ENCODE measurements around the gene ELMO3. TPM values are rescaled to one million over a fixed set of nuclear protein-coding genes. Genes with fewer than 3 reads are reported as not detected.
A peak's percentile ranks its signal among the peaks of the same experiment; 100 is the strongest.

Gene ELMO3
- total RNA-seq, 1 experiment from 2014 or later: 8.6 TPM

DNA sequence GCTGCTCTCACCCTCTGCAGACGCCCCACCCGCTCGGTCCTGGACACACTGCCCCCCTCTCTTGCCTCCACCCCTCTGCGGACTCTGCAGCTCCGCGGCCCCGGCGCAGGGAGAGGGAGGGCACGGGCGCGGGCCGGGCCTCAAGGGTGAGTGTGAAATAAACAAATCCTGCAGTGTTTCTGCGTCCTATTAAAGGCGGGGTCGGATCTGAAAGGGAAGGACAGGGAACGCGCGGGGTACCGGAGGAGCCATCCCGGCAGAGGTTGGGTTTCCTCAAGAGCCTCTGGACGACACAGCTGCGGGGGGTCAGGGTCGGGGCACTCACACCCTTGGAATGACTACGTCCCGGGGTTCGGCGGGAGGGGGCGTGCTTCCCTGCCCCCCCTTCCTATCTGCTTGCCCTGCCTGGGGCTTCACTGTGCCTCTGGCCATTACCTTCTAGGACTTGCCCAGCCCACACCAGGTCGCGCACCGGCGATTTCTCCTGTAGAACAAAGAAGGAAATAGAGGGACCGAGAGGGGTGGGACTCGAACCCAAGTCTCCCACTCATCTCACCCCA lies 34.9 kb upstream of the ELMO3 start:
- Mint-ChIP-seq H3K9me3 (peaks cover 3 to 6% of the 10 kb centered on the region in 2 experiments; a peak in 3 of 5 replicates), H3K36me3 (ENCODE audit: insufficient read depth in 1 of 3, low read depth in 3 of 3) (no peaks in the 10 kb centered on the region; a peak in 1 of 7 replicates), H3K4me1 (peaks cover 12 to 47% of the 10 kb centered on the region in 2 experiments), H3K27me3 (ENCODE audit: low read depth) (peaks cover 99% of the 10 kb centered on the region), H3K4me3 (peak overlapping the region in 1 of 2 experiments; percentile 74; a peak in 3 of 5 replicates), H3K27ac (no peak overlapping the region)
- Histone ChIP-seq H2AFZ (ENCODE audit: low read length) (no peak overlapping the region), H2BK15ac (ENCODE audit: low read depth, low read length) (no peak overlapping the region), H4K5ac (ENCODE audit: insufficient read length, low read depth, low read length) (no peak overlapping the region), H3K79me1 (ENCODE audit: insufficient read depth, low read depth, low read length, poor library complexity, severe bottlenecking) (no peaks in the 10 kb centered on the region), H4K20me1 (ENCODE audit: control insufficient read depth, insufficient read depth, insufficient read length) (no peaks in the 10 kb centered on the region), H4K8ac (replicated peaks; ENCODE audit: insufficient read length, low read depth, low read length) (no peak overlapping the region), H3K4me1 (ENCODE audit: insufficient read depth, low read length) (no peaks in the 10 kb centered on the region), H3K23ac (ENCODE audit: insufficient read length, low read depth, low read length) (no peak overlapping the region), H3K27ac (ENCODE audit: insufficient read length, low read depth, low read length) (no peak overlapping the region), H3T11ph (ENCODE audit: low read length) (no peak overlapping the region), H2AK5ac (ENCODE audit: insufficient read length, low read length) (no peak overlapping the region), H3K18ac (ENCODE audit: insufficient read length, low read depth, low read length) (no peak overlapping the region), H2BK20ac (ENCODE audit: low read depth, low read length, poor library complexity, severe bottlenecking) (no peak overlapping the region), H2BK5ac (ENCODE audit: insufficient read length, low read length) (no peak overlapping the region), H3K56ac (ENCODE audit: insufficient read length, low read depth, low read length) (no peak overlapping the region), H3K14ac (ENCODE audit: insufficient read depth, low read length) (no peak overlapping the region), H4K91ac (ENCODE audit: insufficient read length, low read depth, low read length) (no peak overlapping the region), H2BK120ac (ENCODE audit: low read depth, low read length, poor library complexity, severe bottlenecking) (no peak overlapping the region), H3K23me2 (ENCODE audit: insufficient read length, low read depth, low read length, poor library complexity, severe bottlenecking) (peaks cover 14% of the 10 kb centered on the region), H3K9ac (ENCODE audit: extremely low read depth, insufficient read length, low read length) (no peak overlapping the region), H3K4me2 (ENCODE audit: insufficient read depth, insufficient read length, low read length) (peak overlapping the region; percentile 20), H2BK12ac (ENCODE audit: insufficient read length, low read depth, low read length) (no peak overlapping the region), H3K27me3 (ENCODE audit: insufficient read depth, low read length) (peaks cover 95% of the 10 kb centered on the region), H3K9me3 (ENCODE audit: control insufficient read depth, low read depth, low read length) (no peaks in the 10 kb centered on the region), H3K4ac (ENCODE audit: low read depth, low read length) (no peak overlapping the region), H3K79me2 (ENCODE audit: insufficient read depth, low read length) (no peaks in the 10 kb centered on the region)
- DNase-seq: no peak
- TF ChIP-seq, protein P1, sequence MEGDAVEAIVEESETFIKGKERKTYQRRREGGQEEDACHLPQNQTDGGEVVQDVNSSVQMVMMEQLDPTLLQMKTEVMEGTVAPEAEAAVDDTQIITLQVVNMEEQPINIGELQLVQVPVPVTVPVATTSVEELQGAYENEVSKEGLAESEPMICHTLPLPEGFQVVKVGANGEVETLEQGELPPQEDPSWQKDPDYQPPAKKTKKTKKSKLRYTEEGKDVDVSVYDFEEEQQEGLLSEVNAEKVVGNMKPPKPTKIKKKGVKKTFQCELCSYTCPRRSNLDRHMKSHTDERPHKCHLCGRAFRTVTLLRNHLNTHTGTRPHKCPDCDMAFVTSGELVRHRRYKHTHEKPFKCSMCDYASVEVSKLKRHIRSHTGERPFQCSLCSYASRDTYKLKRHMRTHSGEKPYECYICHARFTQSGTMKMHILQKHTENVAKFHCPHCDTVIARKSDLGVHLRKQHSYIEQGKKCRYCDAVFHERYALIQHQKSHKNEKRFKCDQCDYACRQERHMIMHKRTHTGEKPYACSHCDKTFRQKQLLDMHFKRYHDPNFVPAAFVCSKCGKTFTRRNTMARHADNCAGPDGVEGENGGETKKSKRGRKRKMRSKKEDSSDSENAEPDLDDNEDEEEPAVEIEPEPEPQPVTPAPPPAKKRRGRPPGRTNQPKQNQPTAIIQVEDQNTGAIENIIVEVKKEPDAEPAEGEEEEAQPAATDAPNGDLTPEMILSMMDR (conservative IDR thresholded peaks at IDR 0.05): no peak
- no CpG with 5 or more reads among the region's 34 CpGs for WGBS (ENCODE audit: extremely low coverage, insufficient read length, low lambda C conversion rate)

Measured in H9 (cell line).